Bronchial epithelial cell (primary cell): Measurements from ENCODE around the gene FADS2. TPM values are rescaled to one million over a fixed set of nuclear protein-coding genes. Genes with fewer than 3 reads are reported as not detected.

Experiments used
- DNase-seq: peaks from one replicate; pipeline ENCODE4 v3.0.0-alpha.2; 2010; ENCODE audit warnings: low read depth
- FAIRE-seq: peaks from 2 replicates; lab custom pipeline; 2011; peaks lifted over from hg19 to GRCh38; lab: Jason Lieb, UNC
- H3K27me3 ChIP-seq: 2 replicates; pipeline ENCODE4 v1.5.1; 2011; ENCODE audit warnings: low read length; ENCODE audit not compliant: control insufficient read depth, insufficient read depth
- H3K36me3 ChIP-seq: 2 replicates; pipeline ENCODE4 v1.5.1; 2011; ENCODE audit warnings: low read length; ENCODE audit not compliant: control insufficient read depth, insufficient read depth
- H3K4me3 ChIP-seq: 2 replicates; pipeline ENCODE4 v1.5.1; 2011; ENCODE audit warnings: mild to moderate bottlenecking, low read depth, low read length, control low read depth
- CTCF ChIP-seq: IDR thresholded peaks from 2 replicates; pipeline ENCODE4 v1.5.1; 2011; ENCODE audit warnings: mild to moderate bottlenecking, moderate library complexity, low read length, control low read depth, inconsistent platforms; ENCODE audit not compliant: insufficient read depth, severe bottlenecking
- total RNA-seq: library from RNA; depleted of rRNA; stranded (reverse); fragments of >200 nt; gene quantifications from 2 replicates; pipeline ENCODE4 v1.2.1, GENCODE V29; 2014

Gene FADS2
- total RNA-seq, 1 donor from 2014 or later, result 34.2 TPM

GRCh38 chr11:61787928-61788491, 40.1 kb upstream of the FADS2 start:
- peak; percentile 33 for DNase-seq
- Histone ChIP-seq H3K4me3 (no peak overlapping the region), H3K36me3 (peaks cover 25% of the 10 kb centered on the region), H3K27me3 (no peaks in the 10 kb centered on the region)
- peak; percentile 57 for TF ChIP-seq CTCF
- FAIRE-seq, result no peak

DNA sequence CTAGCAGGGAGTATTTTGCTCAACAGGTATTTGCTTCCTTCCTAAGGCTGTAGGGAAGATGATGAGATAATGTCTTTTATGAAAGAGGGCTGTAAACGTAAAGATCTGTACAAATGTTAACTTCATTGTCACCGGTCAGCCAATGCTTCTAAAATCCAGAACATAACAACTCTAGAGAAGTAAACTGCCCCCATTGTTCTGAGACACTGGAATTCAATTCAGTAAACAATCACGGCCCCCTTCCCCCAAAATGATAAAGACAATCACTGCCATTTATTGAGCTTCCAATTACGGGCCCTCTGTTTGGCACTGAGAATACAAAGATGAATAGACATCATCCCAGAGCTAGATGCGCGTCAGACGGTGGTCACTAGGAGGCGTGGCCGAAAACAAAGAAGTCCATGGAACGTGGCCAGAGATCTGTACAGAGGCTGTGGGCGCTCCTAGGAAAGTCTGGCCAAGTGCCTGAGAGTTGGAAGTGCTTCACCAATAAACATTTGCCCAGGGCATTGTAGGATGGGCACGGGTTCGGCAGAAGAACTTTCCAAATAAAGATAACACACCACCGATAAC, 36.3 kb upstream of the FADS2 start:
- FAIRE-seq (no peak), DNase-seq (peak; percentile 84)
- Histone ChIP-seq H3K4me3 (peak overlapping the region; percentile 81), H3K36me3 (peaks cover 22% of the 10 kb centered on the region), H3K27me3 (no peaks in the 10 kb centered on the region)
- no peak for TF ChIP-seq CTCF

- DNase-seq (peak; percentile 86), FAIRE-seq (no peak)
- TF ChIP-seq CTCF, result peak; percentile 9
- H3K27me3 ChIP-seq, result no peaks in the 10 kb centered on the region
- peaks cover 22% of the 10 kb centered on the region for H3K36me3 ChIP-seq
- peak within 1 kb of the TSS; percentile 81 for H3K4me3 ChIP-seq
These were observed 35.6 kb upstream of the FADS2 start, which contains the start of the genes FEN1 and TMEM258 for GRCh38 chr11:61792310-61793082. TSS of gene FEN1 (plus strand) at chr11:61792911. CDS start at chr11:61795362, 2,451 bp downstream. TSS of gene TMEM258 (minus strand) at chr11:61792599. CDS start at chr11:61792558, 41 bp downstream.

GRCh38 chr11:61793083-61793828, 34.8 kb upstream of the FADS2 start:
- DNase-seq, result peak; percentile 8
- no peak for FAIRE-seq
- H3K27me3 ChIP-seq, result no peaks in the 10 kb centered on the region
- H3K4me3 ChIP-seq, result peak overlapping the region; percentile 81
- peaks cover 17% of the 10 kb centered on the region for H3K36me3 ChIP-seq
- TF ChIP-seq CTCF, result no peak

- DNase-seq, result no peak
- no peak for TF ChIP-seq CTCF
- Histone ChIP-seq H3K27me3 (no peaks in the 10 kb centered on the region), H3K4me3 (no peak overlapping the region), H3K36me3 (peaks cover 13% of the 10 kb centered on the region)
- FAIRE-seq, result no peak
These were observed 34.3 kb upstream of the FADS2 start for GRCh38 chr11:61793829-61794204.
